Activated CD4-positive, alpha-beta T cell treated with anti-CD3 and anti-CD28 coated beads for 36 hours (primary cell): ENCODE results near the gene POLE2. TPM values are rescaled to one million over a fixed set of nuclear protein-coding genes. Genes with fewer than 3 reads are reported as not detected.
A peak's percentile ranks its signal among the peaks of the same experiment; 100 is the strongest.

Source experiments
- ATAC-seq: fragments of 200-7000 bp; cut with Tn5 transposase; one replicate; pipeline ENCODE4 v1.10.0; 2021; ENCODE audit warnings: mild to moderate bottlenecking, moderate library complexity
- CTCF ChIA-PET: fragments of 350-600 bp; sonication (Branson Sonifier 250); formaldehyde crosslinking; loops from one replicate; lab custom pipeline; 2021; ENCODE audit warnings: antibody characterized with exemption; lab: Charles Lee
- POLR2A ChIA-PET: fragments of 350-600 bp; sonication (Branson Sonifier 250); formaldehyde crosslinking; loops from one replicate; lab custom pipeline; 2021; ENCODE audit warnings: antibody characterized with exemption, inconsistent platforms; lab: Charles Lee
- DNase-seq: peaks from one replicate; pipeline ENCODE4 v3.0.0-alpha.2; 2020
- H3K27ac Mint-ChIP-seq: one replicate; pipeline ENCODE4 v1.8.0; 2021; ENCODE audit warnings: mixed read lengths
- H3K27me3 Mint-ChIP-seq: one replicate; pipeline ENCODE4 v1.8.0; 2021; ENCODE audit warnings: mixed read lengths
- H3K36me3 Mint-ChIP-seq: one replicate; pipeline ENCODE4 v1.8.0; 2021; ENCODE audit warnings: low read depth, mixed read lengths
- H3K4me1 Mint-ChIP-seq: one replicate; pipeline ENCODE4 v1.8.0; 2021; ENCODE audit warnings: mixed read lengths
- H3K4me3 Mint-ChIP-seq: one replicate; pipeline ENCODE4 v1.8.0; 2021; ENCODE audit warnings: mild to moderate bottlenecking, moderate library complexity, mixed read lengths
- H3K9me3 Mint-ChIP-seq: one replicate; pipeline ENCODE4 v1.8.0; 2021; ENCODE audit warnings: low read depth, mixed read lengths
- intact Hi-C, 2 experiments: fragments of 100-400 bp; cut with DNase I in 1 of 2; cut with micrococcal nuclease in 1 of 2; formaldehyde crosslinking; loops; one replicate each; pipeline versions ENCODE4 v1.14.2 to v1.15.1; 2022 to 2024; cut with DNase I, micrococcal nuclease
- total RNA-seq, 2 experiments: library from RNA; stranded (reverse); gene quantifications; one replicate each; pipeline ENCODE4 v1.2.3, GENCODE V29; 2021

POLE2 gene
- total RNA-seq, 2 experiments from 2014 or later = 43.0 to 46.5 TPM

- ChIA-PET CTCF (interaction anchor here (0.6 to 3.5 kb wide), 5 partner anchors 8 to 133 kb away, joined by 3 to 41 read pairs (median 6); partner anchors contain the start of genes MGAT2, RPL36AL and RPS29), POLR2A (interaction anchor here (0.6 to 1.4 kb wide), 2 partner anchors 8 to 22 kb away, joined by 3 to 6 read pairs; partner anchors contain the start of gene RPS29)
- DNase-seq = peak; percentile 13
- Mint-ChIP-seq H3K4me3 (no peak overlapping the region), H3K27me3 (no peaks in the 10 kb centered on the region), H3K4me1 (peaks cover 8% of the 10 kb centered on the region), H3K9me3 (no peaks in the 10 kb centered on the region), H3K36me3 (peaks cover 6% of the 10 kb centered on the region), H3K27ac (no peak overlapping the region)
- intact Hi-C loops = no loop called here
- no peak for ATAC-seq
These were observed 93.5 kb downstream of the POLE2 start for GRCh38 chr14:49594347-49595091.

Other genes starting within 250 kb of the POLE2 start
- 1,000 to 10,000 TPM in 1 of 2 experiments, 100 to 1,000 TPM in 1; 481 to 1,987 TPM for gene RPS29, start 101.8 kb downstream of the POLE2 start, total RNA-seq
- 10 to 100 TPM; 37.3 to 47.9 TPM for gene LRR1, start 89.3 kb downstream of the POLE2 start, total RNA-seq
- 100 to 1,000 TPM; 272 to 309 TPM for gene RPL36AL, start 67.6 kb downstream of the POLE2 start, total RNA-seq
- gene MGAT2, start 67.4 kb downstream of the POLE2 start, total RNA-seq = 10 to 100 TPM; 23.8 to 32.2 TPM
- 1 to 10 TPM; 7.8 to 9.2 TPM for gene DNAAF2, start 53.0 kb downstream of the POLE2 start, total RNA-seq
- 1 to 10 TPM in 1 of 2 experiments, under 1 TPM in 1; 0.81 to 1.3 TPM for gene KLHDC1, start 4.9 kb upstream of the POLE2 start, total RNA-seq
- 10 to 100 TPM; 16.0 to 22.4 TPM for gene KLHDC2, start 79.9 kb upstream of the POLE2 start, total RNA-seq
- gene NEMF, start 164.6 kb upstream of the POLE2 start, total RNA-seq = 10 to 100 TPM; 62.4 to 97.9 TPM
- gene ARF6, start 204.9 kb upstream of the POLE2 start, total RNA-seq = 100 to 1,000 TPM; 172 to 181 TPM